ENCODE measurements around the gene CWC27.

Gene CWC27

GRCh38 chr5:64963278-64963677 lies 194.5 kb downstream of the CWC27 start:
- TF ChIP-seq CTCF (conservative IDR thresholded peaks at IDR 0.05; ENCODE audit: low read depth, low read length), result no peak
- DNase-seq (ENCODE audit: low read depth), result no peak
- H3K4me3 ChIP-seq (ENCODE audit: low read length), result no peak overlapping the region

- no peak for TF ChIP-seq CTCF (conservative IDR thresholded peaks at IDR 0.05; ENCODE audit: low read depth, low read length)
- no peak for DNase-seq (ENCODE audit: low read depth)
- no peak overlapping the region for H3K4me3 ChIP-seq (ENCODE audit: low read length)
Observed at GRCh38 chr5:64968591-64969110, 199.9 kb downstream of the CWC27 start.

GRCh38 chr5:64969578-64969977 lies 200.8 kb downstream of the CWC27 start:
- no peak for TF ChIP-seq CTCF (conservative IDR thresholded peaks at IDR 0.05; ENCODE audit: low read depth, low read length)
- no peak overlapping the region for H3K4me3 ChIP-seq (ENCODE audit: low read length)
- DNase-seq (ENCODE audit: low read depth), result no peak

- TF ChIP-seq CTCF (conservative IDR thresholded peaks at IDR 0.05; ENCODE audit: low read depth, low read length), result no peak
- H3K4me3 ChIP-seq (ENCODE audit: low read length), result no peak overlapping the region
- no peak for DNase-seq (ENCODE audit: low read depth)
Observed at GRCh38 chr5:64971513-64971912, 202.8 kb downstream of the CWC27 start.

- no peak for TF ChIP-seq CTCF (conservative IDR thresholded peaks at IDR 0.05; ENCODE audit: low read depth, low read length)
- H3K4me3 ChIP-seq (ENCODE audit: low read length), result no peak overlapping the region
- no peak for DNase-seq (ENCODE audit: low read depth)
Observed at GRCh38 chr5:64971990-64972389, 203.3 kb downstream of the CWC27 start.

GRCh38 chr5:64972591-64972990 lies 203.9 kb downstream of the CWC27 start:
- H3K4me3 ChIP-seq (ENCODE audit: low read length), result no peak overlapping the region
- DNase-seq (ENCODE audit: low read depth), result no peak
- no peak for TF ChIP-seq CTCF (conservative IDR thresholded peaks at IDR 0.05; ENCODE audit: low read depth, low read length)

- DNase-seq (ENCODE audit: low read depth), result no peak
- TF ChIP-seq CTCF (conservative IDR thresholded peaks at IDR 0.05; ENCODE audit: low read depth, low read length), result no peak
- H3K4me3 ChIP-seq (ENCODE audit: low read length), result no peak overlapping the region
Observed at GRCh38 chr5:64973215-64973614, 204.5 kb downstream of the CWC27 start.
